Measurements from ENCODE around the gene SHQ1. TPM values are rescaled to one million over a fixed set of nuclear protein-coding genes. Genes with fewer than 3 reads are reported as not detected.

The SHQ1 gene
- total and polyA plus RNA-seq, 2 of the 4 experiments (the other 2 are of a cell fraction) = 10.4 to 19.4 TPM

GRCh38 chr3:72872183-72872582 is 23.9 kb upstream of the SHQ1 start:
- intact Hi-C loops (cut with micrococcal nuclease) (no loop called here), in situ Hi-C loops (cut with MboI; ENCODE audit: low sequenced_read_pairs) (no loop called here), dilution Hi-C loops (cut with HindIII; ENCODE audit: low sequenced_read_pairs, unreplicated experiment) (no loop called here)
- Histone ChIP-seq H3K27me3 (ENCODE audit: control insufficient read depth, insufficient read depth, low read length) (peaks cover 2% of the 10 kb centered on the region; the same call in 1 of the 2 replicates), H2BK15ac (ENCODE audit: low read depth, low read length) (no peak overlapping the region), H2BK20ac (ENCODE audit: low read depth, low read length) (no peak overlapping the region), H3K18ac (ENCODE audit: low read depth, low read length) (no peak overlapping the region), H4K20me1 (ENCODE audit: insufficient read depth, low read length) (no peaks in the 10 kb centered on the region), H2BK5ac (ENCODE audit: low read depth, low read length, poor library complexity, severe bottlenecking) (no peak overlapping the region), H2AFZ (replicated peaks; ENCODE audit: low read length, poor library complexity) (no peak overlapping the region), H3K79me1 (ENCODE audit: low read depth in 1 of 2, low read length in 2 of 2) (no peaks in the 10 kb centered on the region), H3K4me1 (ENCODE audit: control insufficient read depth, insufficient read depth, low read length) (no peaks in the 10 kb centered on the region), H2AK9ac (replicated peaks; ENCODE audit: low read depth, low read length, poor library complexity) (no peak overlapping the region), H3K4me3 (ENCODE audit: insufficient read depth, low read depth, low read length) (no peak overlapping the region), H3K9me1 (ENCODE audit: insufficient read depth, low read length) (no peaks in the 10 kb centered on the region), H4K5ac (ENCODE audit: low read depth, low read length) (no peak overlapping the region; the same call in 1 of the 2 replicates), H3K23ac (ENCODE audit: low read depth, low read length) (no peak overlapping the region), H4K91ac (ENCODE audit: insufficient read depth, low read depth, low read length) (no peak overlapping the region), H3K4ac (ENCODE audit: low read depth, low read length) (no peak overlapping the region), H2BK120ac (ENCODE audit: low read depth, low read length) (no peak overlapping the region), H3K14ac (replicated peaks; ENCODE audit: low read depth, low read length) (no peak overlapping the region), H3K36me3 (ENCODE audit: control insufficient read depth, insufficient read depth, low read length) (no peaks in the 10 kb centered on the region), H4K8ac (ENCODE audit: low read depth in 2 of 2, low read length in 2 of 2) (no peak overlapping the region), H3K56ac (ENCODE audit: extremely low read depth, insufficient read depth, low read length) (no peak overlapping the region), H3K4me2 (ENCODE audit: low read depth, low read length) (no peak overlapping the region), H3K27ac (ENCODE audit: insufficient read depth, low read length) (no peak overlapping the region), H2AK5ac (ENCODE audit: low read depth, low read length) (no peak overlapping the region), H3K9ac (ENCODE audit: low read depth, low read length) (no peak overlapping the region), H3K9me3 (ENCODE audit: control insufficient read depth, insufficient read depth, low read length) (no peaks in the 10 kb centered on the region)
- POLR2A ChIA-PET (ENCODE audit: unreplicated experiment) = no interaction called here
- ATAC-seq (ENCODE audit: low read depth) (no peak), DNase-seq (peak; percentile 55)
- 83% methylated on average over 2 of the region's 5 CpGs; no CpG with 5 or more reads in 1 of the 2 experiments for WGBS, 2 experiments (ENCODE audit: extremely low coverage in 2 of 2, insufficient read length in 1 of 2)
- BruUV-seq (replicated peaks) = no TSS peak
- no peak for TF ChIP-seq MXI1 (IDR thresholded peaks at IDR 0.05; ENCODE audit: borderline replicate concordance, low read depth, low read length)
- CTCF ChIA-PET = interaction anchor here (1.2 kb wide), 1 partner anchor 15 kb away, joined by 3 read pairs; the partner anchor contains the start of gene GXYLT2
